H1 (cell line): Measurements from ENCODE around the gene CDH12. TPM values are rescaled to one million over a fixed set of nuclear protein-coding genes. Genes with fewer than 3 reads are reported as not detected.

Experiments
- CTCF ChIA-PET: fragments of 300-600 bp; sonication (Branson Sonifier 250); formaldehyde crosslinking; loops from one replicate; lab custom pipeline; 2021; ENCODE audit not compliant: partially characterized antibody; lab: Charles Lee
- POLR2A ChIA-PET: fragments of 300-600 bp; sonication (Branson Sonifier 250); formaldehyde crosslinking; loops from one replicate; lab custom pipeline; 2021; ENCODE audit warnings: inconsistent platforms; ENCODE audit not compliant: partially characterized antibody; lab: Charles Lee
- DNase-seq, 2 experiments: peaks; one replicate each; pipeline versions ENCODE4 v3.0.0 to v3.0.0-alpha.2; 2010 to 2022; ENCODE audit warnings: low spot score in 2 of 2, low read depth in 1 of 2, mixed read lengths in 1 of 2
- FAIRE-seq: peaks from 2 replicates; lab custom pipeline; 2011; peaks lifted over from hg19 to GRCh38; lab: Jason Lieb, UNC
- H2AFZ ChIP-seq: 2 replicates; pipeline ENCODE4 v1.8.1; 2012; ENCODE audit warnings: low read length, inconsistent platforms
- H2AK5ac ChIP-seq: 2 replicates; pipeline ENCODE4 v1.6.1; 2013; ENCODE audit warnings: low read depth, low read length
- H2BK120ac ChIP-seq: replicated peaks from 2 replicates; pipeline ENCODE3; 2013; ENCODE audit warnings: low read depth, low read length, inconsistent platforms
- H2BK12ac ChIP-seq: 2 replicates; pipeline ENCODE4 v1.6.1; 2013; ENCODE audit warnings: low read depth, low read length
- H2BK15ac ChIP-seq: 2 replicates; pipeline ENCODE4 v1.6.1; 2013; ENCODE audit warnings: low read length
- H2BK20ac ChIP-seq: 2 replicates; pipeline ENCODE4 v1.6.1; 2013; ENCODE audit warnings: low read length
- H2BK5ac ChIP-seq: 2 replicates; pipeline ENCODE4 v1.6.1; 2013; ENCODE audit warnings: low read depth, low read length
- H3K14ac ChIP-seq: 2 replicates; pipeline ENCODE4 v1.6.1; 2013; ENCODE audit warnings: inconsistent platforms; ENCODE audit not compliant: insufficient read length
- H3K18ac ChIP-seq: 2 replicates; pipeline ENCODE4 v1.6.1; 2013; ENCODE audit warnings: low read length; ENCODE audit errors: extremely low read depth
- H3K23ac ChIP-seq: 2 replicates; pipeline ENCODE4 v1.6.1; 2013; ENCODE audit warnings: inconsistent platforms; ENCODE audit not compliant: insufficient read length
- H3K23me2 ChIP-seq: 2 replicates; pipeline ENCODE4 v1.6.1; 2013; ENCODE audit warnings: low read depth, low read length
- H3K27ac ChIP-seq: 2 replicates; pipeline ENCODE4 v1.6.1; 2011; ENCODE audit warnings: low read depth, low read length, inconsistent platforms
- H3K27me3 ChIP-seq, 4 experiments: replicated peaks in 1 of 4; 1 replicate in 1 of 4; 2 replicates in 3 of 4; pipeline versions ENCODE4 v1.6.1 to v1.8.1; 2011 to 2013; ENCODE audit warnings: low read length in 3 of 4, mild to moderate bottlenecking in 3 of 4, inconsistent platforms in 2 of 4, mixed read lengths in 2 of 4, moderate library complexity in 1 of 4; ENCODE audit not compliant: control insufficient read depth in 3 of 4, insufficient read depth in 3 of 4; ENCODE audit errors: extremely low read depth in 1 of 4
- H3K36me3 ChIP-seq, 4 experiments: 2 replicates each; pipeline versions ENCODE4 v1.6.1 to v1.8.1; 2011 to 2013; ENCODE audit warnings: mild to moderate bottlenecking in 4 of 4, low read length in 3 of 4, moderate library complexity in 2 of 4, control low read depth in 1 of 4, inconsistent platforms in 1 of 4; ENCODE audit not compliant: insufficient read depth in 4 of 4, control insufficient read depth in 2 of 4
- H3K4ac ChIP-seq: replicated peaks from 2 replicates; pipeline ENCODE3; 2013; ENCODE audit warnings: low read length, low read depth, mixed read lengths, inconsistent platforms; ENCODE audit not compliant: insufficient read length
- H3K4me1 ChIP-seq, 4 experiments: replicated peaks in 1 of 4; 1 replicate in 1 of 4; 2 replicates in 3 of 4; pipeline versions ENCODE4 v1.6.1 to v1.8.1; 2011 to 2013; ENCODE audit warnings: low read length in 3 of 4, inconsistent platforms in 2 of 4, mixed read lengths in 1 of 4; ENCODE audit not compliant: insufficient read depth in 4 of 4, control insufficient read depth in 3 of 4
- H3K4me2 ChIP-seq, 2 experiments: 2 replicates each; pipeline versions ENCODE4 v1.6.1 to v1.8.1; 2011 to 2013; ENCODE audit warnings: low read depth in 2 of 2, low read length in 2 of 2, control low read depth in 1 of 2, inconsistent platforms in 1 of 2, mild to moderate bottlenecking in 1 of 2; ENCODE audit not compliant: insufficient read depth in 1 of 2
- H3K4me3 ChIP-seq, 4 experiments: fragments of 200-600, 300-600 bp in 1 of 4; sonication (generic), shearing (Covaris generic), sonication (Bioruptor Twin) in 1 of 4; 2 replicates each; pipeline versions ENCODE4 v1.5.1 to v1.8.1; 2011 to 2016; ENCODE audit warnings: low read length in 4 of 4, low read depth in 3 of 4, control low read depth in 2 of 4, inconsistent platforms in 2 of 4, mild to moderate bottlenecking in 2 of 4, mixed read lengths in 1 of 4, moderate library complexity in 1 of 4; ENCODE audit not compliant: insufficient read depth in 2 of 4; ENCODE audit errors: extremely low read depth in 1 of 4
- H3K56ac ChIP-seq: replicated peaks from 2 replicates; pipeline ENCODE3; 2013; ENCODE audit warnings: low read depth, mild to moderate bottlenecking, mixed read lengths, low read length, inconsistent platforms; ENCODE audit not compliant: insufficient read length
- H3K79me1 ChIP-seq: 2 replicates; pipeline ENCODE4 v1.6.1; 2013; ENCODE audit warnings: low read depth, low read length, control low read depth
- H3K79me2 ChIP-seq, 2 experiments: 2 replicates each; pipeline versions ENCODE4 v1.6.1 to v1.8.1; 2012 to 2013; ENCODE audit warnings: low read length in 2 of 2, mild to moderate bottlenecking in 2 of 2, inconsistent platforms in 1 of 2; ENCODE audit not compliant: insufficient read depth in 2 of 2, control insufficient read depth in 1 of 2
- H3K9ac ChIP-seq, 4 experiments: replicated peaks in 1 of 4; 1 replicate in 1 of 4; 2 replicates in 3 of 4; pipeline versions ENCODE4 v1.6.1 to v1.8.1; 2011 to 2013; ENCODE audit warnings: low read depth in 3 of 4, low read length in 3 of 4, control low read depth in 2 of 4, mild to moderate bottlenecking in 2 of 4, moderate library complexity in 2 of 4, inconsistent platforms in 1 of 4; ENCODE audit errors: extremely low read depth in 1 of 4
- H3K9me3 ChIP-seq, 2 experiments: 2 replicates each; pipeline versions ENCODE4 v1.6.1 to v1.8.1; 2012 to 2013; ENCODE audit warnings: mild to moderate bottlenecking in 2 of 2, moderate library complexity in 2 of 2, control low read depth in 1 of 2, inconsistent platforms in 1 of 2, low read depth in 1 of 2, low read length in 1 of 2, mixed read lengths in 1 of 2; ENCODE audit not compliant: insufficient read depth in 2 of 2
- H4K20me1 ChIP-seq, 2 experiments: replicated peaks in 1 of 2; 2 replicates each; pipeline versions ENCODE3 to v1.8.1; 2011 to 2013; ENCODE audit warnings: inconsistent platforms in 2 of 2, low read length in 2 of 2, mild to moderate bottlenecking in 1 of 2; ENCODE audit not compliant: insufficient read depth in 2 of 2, control insufficient read depth in 1 of 2
- H4K5ac ChIP-seq: 2 replicates; pipeline ENCODE4 v1.6.1; 2013; ENCODE audit warnings: low read length, low read depth, mixed read lengths, inconsistent platforms; ENCODE audit not compliant: insufficient read length
- H4K8ac ChIP-seq: 2 replicates; pipeline ENCODE4 v1.8.0; 2013; ENCODE audit warnings: mild to moderate bottlenecking, moderate library complexity, low read length, inconsistent platforms; ENCODE audit not compliant: insufficient read depth; ENCODE audit errors: extremely low read depth
- H4K91ac ChIP-seq: replicated peaks from 2 replicates; pipeline ENCODE3; 2013; ENCODE audit warnings: low read length, mixed read lengths, inconsistent platforms; ENCODE audit not compliant: insufficient read length
- ATF2 ChIP-seq: IDR thresholded peaks from 2 replicates; pipeline ENCODE4 v1.6.1; 2012; ENCODE audit warnings: low read length, inconsistent platforms
- ATF3 ChIP-seq: IDR thresholded peaks from 2 replicates; pipeline ENCODE4 v1.6.1; 2011; ENCODE audit warnings: low read depth, mild to moderate bottlenecking, low read length; ENCODE audit not compliant: insufficient read depth
- GTF2F1 ChIP-seq: IDR thresholded peaks from 2 replicates; pipeline ENCODE4 v1.6.1; 2012; ENCODE audit warnings: low read depth, low read length, improper control_type of control experiment, borderline replicate concordance
- JUND ChIP-seq: IDR thresholded peaks from 2 replicates; pipeline ENCODE4 v1.6.1; 2011; ENCODE audit warnings: mild to moderate bottlenecking, improper control_type of control experiment, low read length
- RBBP5 ChIP-seq: IDR thresholded peaks from 2 replicates; pipeline ENCODE4 v1.7.1; 2012; ENCODE audit warnings: low read depth, mild to moderate bottlenecking, inconsistent platforms, low read length, moderate library complexity, borderline replicate concordance
- SP2 ChIP-seq: IDR thresholded peaks from 2 replicates; pipeline ENCODE4 v1.6.1; 2012; ENCODE audit warnings: mild to moderate bottlenecking, low read length, inconsistent platforms
- WGBS, 2 experiments: shearing (Covaris generic) in 1 of 2; methylation state at CpG; one replicate each; pipeline versions ENCODE4 v1.1.6 to v1.1.7; 2013 to 2015; ENCODE audit warnings: low lambda C conversion rate in 2 of 2, mixed read lengths in 2 of 2, inconsistent platforms in 1 of 2, low coverage in 1 of 2, missing lambda C conversion rate in 1 of 2; ENCODE audit not compliant: insufficient replicate concordance in 2 of 2, insufficient coverage in 1 of 2, insufficient read length in 1 of 2; ENCODE audit errors: extremely low coverage in 1 of 2, missing lambda C conversion rate in 1 of 2; 5-methylcytosine and 5-hydroxymethylcytosine counted together
- polyA plus RNA-seq, 7 experiments: library from polyadenylated mRNA; depleted of rRNA in 3 of 7; stranded (reverse) in 5 of 7; unstranded in 2 of 7; fragments of >200 nt in 5 of 7; fragments of 200-250 nt in 2 of 7; gene quantifications; 1 replicate in 5 of 7; 2 replicates in 1 of 7; 4 replicates in 1 of 7; pipeline versions ENCODE4 v1.2.1 to v1.2.3, GENCODE V29; 2011 to 2013; ENCODE audit warnings: missing spikeins in 2 of 7, mixed read lengths in 2 of 7
- total RNA-seq: library from RNA; stranded (reverse); fragmentation: NEBNext Ultra II Directional; extraction: Animal tissue kit (Norgen Biotek cat#: 25700); gene quantifications from 2 replicates; pipeline ENCODE4 v1.2.1, GENCODE V29; 2021

Gene CDH12
- total and polyA plus RNA-seq, 2 of the 8 experiments (the other 6 are each of a cell fraction or from before 2014, with no cell fraction given), result 0.03 TPM; not detected in 1

GRCh38 chr5:21802100-21802499 is 1051.0 kb downstream of the CDH12 start:
- no peak overlapping the region for H4K5ac ChIP-seq
- no peak overlapping the region for H3K23ac ChIP-seq
- DNase-seq (no peak), FAIRE-seq (no peak)
- H4K8ac ChIP-seq, result no peak overlapping the region
- ChIA-PET CTCF (interaction anchor here (0.8 to 1.2 kb wide), 2 partner anchors 15 to 24 kb away, joined by 3 read pairs; no protein-coding TSS in a partner anchor), POLR2A (no interaction called here)
- 0 out of 2 replicates have a peak overlapping the region, but pooled peaks have one; percentile 29 for H2AFZ ChIP-seq
- no peak overlapping the region for H3K4ac ChIP-seq
- H2BK12ac ChIP-seq, result no peak overlapping the region
- no peaks in the 10 kb centered on the region for H3K9me3 ChIP-seq
- H3K27me3 ChIP-seq, result no peaks in the 10 kb centered on the region
- no peak overlapping the region for H2BK5ac ChIP-seq
- no peak overlapping the region for H3K18ac ChIP-seq
- H3K23me2 ChIP-seq, result no peaks in the 10 kb centered on the region; the same call in 1 of the 2 replicates
- no peak for TF ChIP-seq RBBP5
- no peak for TF ChIP-seq JUND
- no peak for TF ChIP-seq GTF2F1
- TF ChIP-seq ATF2, result no peak
- no peak for TF ChIP-seq ATF3
- TF ChIP-seq SP2, result no peak
- H3K56ac ChIP-seq, result no peak overlapping the region
- no peaks in the 10 kb centered on the region for H3K79me1 ChIP-seq
- WGBS, 2 experiments, result 93% methylated on average over 10 of the region's 10 CpGs; no CpG with 5 or more reads in 1 of the 2 experiments
- H3K27ac ChIP-seq, result no peak overlapping the region
- no peak overlapping the region for H3K4me2 ChIP-seq
- H3K4me1 ChIP-seq, result no peaks in the 10 kb centered on the region
- no peak overlapping the region for H4K91ac ChIP-seq
- H2AK5ac ChIP-seq, result no peak overlapping the region
- H4K20me1 ChIP-seq, result no peaks in the 10 kb centered on the region
- no peaks in the 10 kb centered on the region for H3K79me2 ChIP-seq
- H3K9ac ChIP-seq, result no peak overlapping the region
- H3K36me3 ChIP-seq, result no peaks in the 10 kb centered on the region
- H2BK120ac ChIP-seq, result no peak overlapping the region
- no peak overlapping the region for H2BK20ac ChIP-seq
- no peak overlapping the region for H2BK15ac ChIP-seq
- H3K4me3 ChIP-seq, result no peak overlapping the region
- no peak overlapping the region for H3K14ac ChIP-seq
